OCI-LY1 (cell line): ENCODE data around the gene KRT24.
"Not testable (repeated sequence)": the region's sequence is repeated elsewhere in the genome, so short reads cannot be mapped to it uniquely, and the experiment has no call there.

ENCODE experiments used
- H2AFZ ChIP-seq: fragments of 200-600 bp; sonication (generic), shearing (Covaris generic); 2 replicates; pipeline ENCODE4 v1.6.0; 2014; ENCODE audit warnings: antibody characterized with exemption, mild to moderate bottlenecking, low read length
- H3F3A ChIP-seq: fragments of 200-600 bp; sonication (generic), shearing (Covaris generic); 2 replicates; pipeline ENCODE4 v1.6.0; 2014; ENCODE audit warnings: mild to moderate bottlenecking, antibody characterized with exemption, low read length, moderate library complexity; ENCODE audit not compliant: insufficient read depth
- H3K27ac ChIP-seq: fragments of 200-600 bp; sonication (generic); 2 replicates; pipeline ENCODE4 v1.5.1; 2014; ENCODE audit warnings: low read length, mixed run types, mild to moderate bottlenecking, low read depth; ENCODE audit not compliant: poor library complexity, severe bottlenecking
- H3K27me3 ChIP-seq: fragments of 200-600 bp; sonication (generic); 2 replicates; pipeline ENCODE4 v1.6.0; 2014; ENCODE audit warnings: antibody characterized with exemption, mild to moderate bottlenecking, low read length, moderate library complexity; ENCODE audit not compliant: insufficient read depth
- H3K36me3 ChIP-seq: fragments of 200-600 bp; sonication (generic); 2 replicates; pipeline ENCODE4 v1.6.1; 2014; ENCODE audit warnings: mild to moderate bottlenecking, antibody characterized with exemption, low read length, moderate library complexity, mixed read lengths; ENCODE audit not compliant: insufficient read depth
- H3K4me1 ChIP-seq: fragments of 200-600 bp; sonication (generic); 2 replicates; pipeline ENCODE4 v1.5.1; 2014; ENCODE audit warnings: mild to moderate bottlenecking, low read length, moderate library complexity; ENCODE audit not compliant: insufficient read depth, severe bottlenecking
- H3K4me2 ChIP-seq: fragments of 200-600 bp; sonication (generic), shearing (Covaris generic); 2 replicates; pipeline ENCODE4 v1.6.1; 2014; ENCODE audit warnings: low read length
- H3K4me3 ChIP-seq: fragments of 200-600 bp; sonication (generic); 2 replicates; pipeline ENCODE4 v1.5.1; 2014; ENCODE audit warnings: low read length, low read depth, mild to moderate bottlenecking, mixed read lengths; ENCODE audit not compliant: poor library complexity, severe bottlenecking
- H3K79me2 ChIP-seq: fragments of 200-600 bp; shearing (Covaris generic); 2 replicates; pipeline ENCODE4 v1.6.1; 2016; ENCODE audit warnings: mixed run types, low read length, mixed read lengths; ENCODE audit not compliant: insufficient read depth
- H3K9ac ChIP-seq: fragments of 200-600 bp; sonication (generic), shearing (Covaris generic); 2 replicates; pipeline ENCODE4 v1.6.1; 2014; ENCODE audit warnings: mild to moderate bottlenecking, low read length, mixed read lengths
- H3K9me2 ChIP-seq: fragments of 200-600 bp; sonication (generic), shearing (Covaris generic); 2 replicates; pipeline ENCODE4 v1.6.1; 2014; ENCODE audit warnings: low read depth, mild to moderate bottlenecking, low read length, mixed read lengths
- H3K9me3 ChIP-seq: fragments of 200-600 bp; shearing (Covaris generic); 2 replicates; pipeline ENCODE4 v1.6.1; 2014; ENCODE audit warnings: low read length, mixed read lengths
- H4K20me1 ChIP-seq: fragments of 200-600 bp; sonication (generic), shearing (Covaris generic); 2 replicates; pipeline ENCODE4 v1.6.0; 2016; ENCODE audit warnings: mild to moderate bottlenecking, low read length; ENCODE audit not compliant: insufficient read depth
- EZH2 ChIP-seq: fragments of 200-600 bp; sonication (generic), shearing (Covaris generic); IDR thresholded peaks from 2 replicates; pipeline ENCODE4 v1.8.0; 2017; ENCODE audit warnings: borderline replicate concordance, mixed run types, mild to moderate bottlenecking, antibody characterized with exemption, low read length, moderate library complexity, mixed read lengths
- TF ChIP-seq, protein P1 (sequence below): fragments of 200-600 bp; sonication (generic), shearing (Covaris generic); IDR thresholded peaks from 2 replicates; pipeline ENCODE4 v1.5.1; 2017; ENCODE audit warnings: mild to moderate bottlenecking, antibody characterized with exemption, low read length, moderate library complexity, mixed read lengths

Gene KRT24

DNA sequence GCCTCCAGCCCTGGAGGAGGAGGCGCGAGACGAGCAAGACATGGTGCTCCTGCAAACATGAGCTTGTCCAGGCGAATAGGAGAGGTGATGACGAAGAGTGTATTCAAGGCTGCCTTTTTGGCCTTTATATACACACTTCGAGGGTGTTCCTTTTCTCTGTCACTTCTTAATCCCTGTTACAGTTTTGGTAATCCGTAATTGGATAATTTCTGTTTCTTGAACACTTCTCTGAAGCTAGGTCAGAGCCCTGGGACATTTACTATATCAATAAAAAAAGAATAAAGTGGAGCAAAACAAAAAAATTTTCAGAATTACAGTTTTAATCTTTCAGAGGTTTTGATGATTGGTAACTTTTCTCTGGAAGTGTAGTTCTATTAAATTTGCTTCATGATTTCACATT lies at the start of gene KRT24:
TSS of gene KRT24 (minus strand) at position 101 of the 400 bp plus-strand sequence. CDS start at position 42, 59 bp downstream.
- no peaks in the 10 kb centered on the region for H3K36me3 ChIP-seq
- H3K79me2 ChIP-seq: no peaks in the 10 kb centered on the region
- no peak within 1 kb of the TSS for H3K9ac ChIP-seq
- H3K4me1 ChIP-seq: no peaks in the 10 kb centered on the region
- no peaks in the 10 kb centered on the region for H3K9me3 ChIP-seq
- TF ChIP-seq, protein P1, sequence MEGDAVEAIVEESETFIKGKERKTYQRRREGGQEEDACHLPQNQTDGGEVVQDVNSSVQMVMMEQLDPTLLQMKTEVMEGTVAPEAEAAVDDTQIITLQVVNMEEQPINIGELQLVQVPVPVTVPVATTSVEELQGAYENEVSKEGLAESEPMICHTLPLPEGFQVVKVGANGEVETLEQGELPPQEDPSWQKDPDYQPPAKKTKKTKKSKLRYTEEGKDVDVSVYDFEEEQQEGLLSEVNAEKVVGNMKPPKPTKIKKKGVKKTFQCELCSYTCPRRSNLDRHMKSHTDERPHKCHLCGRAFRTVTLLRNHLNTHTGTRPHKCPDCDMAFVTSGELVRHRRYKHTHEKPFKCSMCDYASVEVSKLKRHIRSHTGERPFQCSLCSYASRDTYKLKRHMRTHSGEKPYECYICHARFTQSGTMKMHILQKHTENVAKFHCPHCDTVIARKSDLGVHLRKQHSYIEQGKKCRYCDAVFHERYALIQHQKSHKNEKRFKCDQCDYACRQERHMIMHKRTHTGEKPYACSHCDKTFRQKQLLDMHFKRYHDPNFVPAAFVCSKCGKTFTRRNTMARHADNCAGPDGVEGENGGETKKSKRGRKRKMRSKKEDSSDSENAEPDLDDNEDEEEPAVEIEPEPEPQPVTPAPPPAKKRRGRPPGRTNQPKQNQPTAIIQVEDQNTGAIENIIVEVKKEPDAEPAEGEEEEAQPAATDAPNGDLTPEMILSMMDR: no peak
- no peak within 1 kb of the TSS for H3K4me3 ChIP-seq
- H2AFZ ChIP-seq: no peak within 1 kb of the TSS
- no peak within 1 kb of the TSS for H3K4me2 ChIP-seq
- H3F3A ChIP-seq: no peaks in the 10 kb centered on the region
- no peaks in the 10 kb centered on the region for H3K27me3 ChIP-seq
- no peaks in the 10 kb centered on the region for H3K9me2 ChIP-seq
- no peak within 1 kb of the TSS for H3K27ac ChIP-seq
- H4K20me1 ChIP-seq: no peaks in the 10 kb centered on the region

DNA sequence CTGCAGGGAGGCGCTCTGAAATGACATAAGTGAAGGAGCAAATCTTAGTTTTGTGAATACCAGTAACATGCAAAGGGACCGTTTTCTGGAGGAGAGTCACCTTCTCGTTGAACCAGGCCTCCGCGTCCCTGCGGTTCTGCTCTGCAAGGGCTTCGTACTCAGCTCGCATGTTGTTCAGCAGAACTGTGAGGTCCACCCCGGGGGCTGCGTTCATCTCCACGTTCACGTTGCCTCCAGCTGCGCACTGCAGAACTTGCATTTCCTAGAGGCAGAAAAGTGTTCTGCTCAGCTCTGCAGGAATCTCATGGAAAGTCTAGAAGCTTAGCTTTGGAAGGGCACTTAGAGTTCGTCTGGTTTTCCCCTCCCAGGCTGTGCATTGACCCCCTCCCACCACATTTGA lies 47.5 kb upstream of the KRT24 start:
- H3K4me2 ChIP-seq: no peak overlapping the region
- H3K4me3 ChIP-seq: no peak overlapping the region
- H3K27ac ChIP-seq: no peak overlapping the region
- H3K79me2 ChIP-seq: no peaks in the 10 kb centered on the region
- no peaks in the 10 kb centered on the region for H3K9me2 ChIP-seq
- no peaks in the 10 kb centered on the region for H3F3A ChIP-seq
- no peaks in the 10 kb centered on the region for H3K4me1 ChIP-seq
- no peak for TF ChIP-seq EZH2
- TF ChIP-seq, protein P1: no peak
- no peak overlapping the region for H3K9ac ChIP-seq
- H4K20me1 ChIP-seq: no peaks in the 10 kb centered on the region
- H2AFZ ChIP-seq: no peak overlapping the region
- peaks cover 9% of the 10 kb centered on the region for H3K27me3 ChIP-seq
- no peaks in the 10 kb centered on the region for H3K9me3 ChIP-seq
- H3K36me3 ChIP-seq: no peaks in the 10 kb centered on the region

DNA sequence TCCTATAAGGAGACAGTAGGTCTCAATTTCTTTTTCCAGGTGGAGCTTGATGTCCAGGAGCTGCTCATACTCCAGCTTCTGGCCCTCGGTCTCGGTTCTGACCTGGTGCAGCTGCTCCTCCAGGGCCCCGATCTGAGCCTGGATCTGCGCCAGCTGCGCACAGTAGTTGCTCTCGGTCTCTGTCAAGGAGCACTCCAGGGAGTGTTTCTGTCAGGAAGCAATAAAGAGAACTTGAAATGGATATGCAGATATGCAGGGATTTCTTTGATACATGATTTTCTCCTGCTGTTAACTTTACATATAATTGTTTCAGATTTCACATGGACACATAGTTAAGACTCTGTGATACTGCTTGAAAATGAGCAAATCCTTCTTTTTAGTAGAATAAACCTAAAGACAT lies 46.8 kb upstream of the KRT24 start:
- no peaks in the 10 kb centered on the region for H3K9me3 ChIP-seq
- H4K20me1 ChIP-seq: no peaks in the 10 kb centered on the region
- no peak overlapping the region for H2AFZ ChIP-seq
- H3K27ac ChIP-seq: no peak overlapping the region
- H3K4me1 ChIP-seq: no peaks in the 10 kb centered on the region
- H3K9ac ChIP-seq: no peak overlapping the region
- no peak overlapping the region for H3K4me3 ChIP-seq
- H3F3A ChIP-seq: no peaks in the 10 kb centered on the region
- TF ChIP-seq, protein P1: no peak
- TF ChIP-seq EZH2: no peak
- H3K9me2 ChIP-seq: no peaks in the 10 kb centered on the region
- H3K4me2 ChIP-seq: no peak overlapping the region
- H3K27me3 ChIP-seq: peaks cover 9% of the 10 kb centered on the region
- no peaks in the 10 kb centered on the region for H3K79me2 ChIP-seq
- no peaks in the 10 kb centered on the region for H3K36me3 ChIP-seq

DNA sequence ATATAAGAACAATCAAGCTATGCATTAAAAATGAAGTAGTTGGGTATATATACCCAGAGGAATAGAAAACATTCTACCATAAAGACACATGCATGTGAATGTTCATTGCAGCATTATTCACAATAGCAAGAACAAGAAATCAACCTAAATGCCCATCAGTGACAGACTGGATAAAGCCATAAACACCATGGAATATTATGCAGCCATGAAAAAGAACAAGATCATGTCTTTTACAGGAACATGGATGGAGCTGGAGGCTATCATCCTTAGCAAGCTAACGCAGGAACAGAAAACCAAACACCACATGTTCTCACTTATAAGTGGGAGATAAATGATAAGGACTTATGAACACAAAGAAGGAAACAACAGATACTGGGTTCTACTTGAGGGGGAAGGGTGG lies 45.1 kb upstream of the KRT24 start:
- H3K4me2 ChIP-seq, H3K9me2 ChIP-seq, H3K27me3 ChIP-seq, H3K9me3 ChIP-seq, H3F3A ChIP-seq, H3K36me3 ChIP-seq, H4K20me1 ChIP-seq, H3K79me2 ChIP-seq, H2AFZ ChIP-seq, H3K27ac ChIP-seq, H3K4me3 ChIP-seq, H3K9ac ChIP-seq, H3K4me1 ChIP-seq: not testable (repeated sequence)
